ENCODE results near the gene LRRC59. TPM values are rescaled to one million over a fixed set of nuclear protein-coding genes. Genes with fewer than 3 reads are reported as not detected.

The LRRC59 gene
- total and polyA plus RNA-seq, 2 of the 13 experiments (the other 11 are each of a cell fraction or from before 2014, with no cell fraction given), result 87.3 to 222 TPM

DNA sequence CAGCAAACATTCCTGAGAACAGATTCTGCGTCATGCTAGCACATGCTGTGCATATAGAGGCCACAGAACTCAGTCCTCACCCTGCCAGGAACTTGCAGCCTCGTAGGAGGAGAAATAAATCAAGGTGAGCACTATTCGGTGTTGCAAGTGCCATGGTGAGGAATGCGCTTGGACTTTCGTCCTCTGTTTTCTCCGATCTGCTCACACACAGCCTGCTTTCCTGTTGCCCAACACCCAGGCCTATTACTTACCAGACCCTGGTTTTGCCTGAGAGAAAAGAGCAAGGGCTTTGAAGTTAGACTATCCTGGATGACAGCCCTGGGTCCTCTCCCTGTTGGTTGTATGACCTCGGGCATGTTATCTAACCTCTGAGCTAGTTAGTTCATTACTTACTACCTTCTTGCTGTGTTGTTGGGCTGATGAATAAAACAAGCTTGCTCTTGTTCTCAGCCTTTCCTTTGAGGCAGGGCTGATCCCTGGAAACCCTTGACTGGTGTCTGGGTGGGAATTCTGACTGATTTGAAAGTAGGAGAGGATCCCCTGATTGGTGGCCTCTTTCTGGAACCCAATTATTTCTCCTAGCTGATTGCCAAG is 31.6 kb upstream of the LRRC59 start (continued):
- TF ChIP-seq ZNF577 (CRISPR knock-in tag; IDR thresholded peaks at IDR 0.05; ENCODE audit: borderline replicate concordance, low read depth) (no peak), HOXA7 (CRISPR knock-in tag; IDR thresholded peaks at IDR 0.05) (no peak), TFDP1 (CRISPR knock-in tag; IDR thresholded peaks at IDR 0.05; ENCODE audit: borderline replicate concordance) (no peak; the same call in 1 of the 2 replicates), HNRNPUL1 (IDR thresholded peaks at IDR 0.05; ENCODE audit: low read depth, low read length) (no peak), KMT2B (CRISPR knock-in tag; IDR thresholded peaks at IDR 0.05) (peak; percentile 74), ZNF20 (CRISPR knock-in tag; IDR thresholded peaks at IDR 0.05) (no peak), ZNF547 (CRISPR knock-in tag; IDR thresholded peaks at IDR 0.05) (no peak), E2F1 (CRISPR knock-in tag; IDR thresholded peaks at IDR 0.05) (no peak), SMAD1 (CRISPR knock-in tag; IDR thresholded peaks at IDR 0.05; ENCODE audit: borderline replicate concordance, low read depth) (peak; percentile 81; the same call in 1 of the 2 replicates), DR1 (CRISPR knock-in tag; IDR thresholded peaks at IDR 0.05) (no peak; the same call in 1 of the 2 replicates), TARDBP (CRISPR knock-in tag; IDR thresholded peaks at IDR 0.05) (peak; percentile 99)
- TF ChIP-seq, protein P1, sequence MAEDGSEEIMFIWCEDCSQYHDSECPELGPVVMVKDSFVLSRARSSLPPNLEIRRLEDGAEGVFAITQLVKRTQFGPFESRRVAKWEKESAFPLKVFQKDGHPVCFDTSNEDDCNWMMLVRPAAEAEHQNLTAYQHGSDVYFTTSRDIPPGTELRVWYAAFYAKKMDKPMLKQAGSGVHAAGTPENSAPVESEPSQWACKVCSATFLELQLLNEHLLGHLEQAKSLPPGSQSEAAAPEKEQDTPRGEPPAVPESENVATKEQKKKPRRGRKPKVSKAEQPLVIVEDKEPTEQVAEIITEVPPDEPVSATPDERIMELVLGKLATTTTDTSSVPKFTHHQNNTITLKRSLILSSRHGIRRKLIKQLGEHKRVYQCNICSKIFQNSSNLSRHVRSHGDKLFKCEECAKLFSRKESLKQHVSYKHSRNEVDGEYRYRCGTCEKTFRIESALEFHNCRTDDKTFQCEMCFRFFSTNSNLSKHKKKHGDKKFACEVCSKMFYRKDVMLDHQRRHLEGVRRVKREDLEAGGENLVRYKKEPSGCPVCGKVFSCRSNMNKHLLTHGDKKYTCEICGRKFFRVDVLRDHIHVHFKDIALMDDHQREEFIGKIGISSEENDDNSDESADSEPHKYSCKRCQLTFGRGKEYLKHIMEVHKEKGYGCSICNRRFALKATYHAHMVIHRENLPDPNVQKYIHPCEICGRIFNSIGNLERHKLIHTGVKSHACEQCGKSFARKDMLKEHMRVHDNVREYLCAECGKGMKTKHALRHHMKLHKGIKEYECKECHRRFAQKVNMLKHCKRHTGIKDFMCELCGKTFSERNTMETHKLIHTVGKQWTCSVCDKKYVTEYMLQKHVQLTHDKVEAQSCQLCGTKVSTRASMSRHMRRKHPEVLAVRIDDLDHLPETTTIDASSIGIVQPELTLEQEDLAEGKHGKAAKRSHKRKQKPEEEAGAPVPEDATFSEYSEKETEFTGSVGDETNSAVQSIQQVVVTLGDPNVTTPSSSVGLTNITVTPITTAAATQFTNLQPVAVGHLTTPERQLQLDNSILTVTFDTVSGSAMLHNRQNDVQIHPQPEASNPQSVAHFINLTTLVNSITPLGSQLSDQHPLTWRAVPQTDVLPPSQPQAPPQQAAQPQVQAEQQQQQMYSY (CRISPR knock-in tag; IDR thresholded peaks at IDR 0.05), result no peak
- TF ChIP-seq, protein P2, sequence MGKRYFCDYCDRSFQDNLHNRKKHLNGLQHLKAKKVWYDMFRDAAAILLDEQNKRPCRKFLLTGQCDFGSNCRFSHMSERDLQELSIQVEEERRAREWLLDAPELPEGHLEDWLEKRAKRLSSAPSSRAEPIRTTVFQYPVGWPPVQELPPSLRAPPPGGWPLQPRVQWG (CRISPR knock-in tag; IDR thresholded peaks at IDR 0.05; ENCODE audit: borderline replicate concordance, low read depth), result no peak
- TF ChIP-seq, protein P3, sequence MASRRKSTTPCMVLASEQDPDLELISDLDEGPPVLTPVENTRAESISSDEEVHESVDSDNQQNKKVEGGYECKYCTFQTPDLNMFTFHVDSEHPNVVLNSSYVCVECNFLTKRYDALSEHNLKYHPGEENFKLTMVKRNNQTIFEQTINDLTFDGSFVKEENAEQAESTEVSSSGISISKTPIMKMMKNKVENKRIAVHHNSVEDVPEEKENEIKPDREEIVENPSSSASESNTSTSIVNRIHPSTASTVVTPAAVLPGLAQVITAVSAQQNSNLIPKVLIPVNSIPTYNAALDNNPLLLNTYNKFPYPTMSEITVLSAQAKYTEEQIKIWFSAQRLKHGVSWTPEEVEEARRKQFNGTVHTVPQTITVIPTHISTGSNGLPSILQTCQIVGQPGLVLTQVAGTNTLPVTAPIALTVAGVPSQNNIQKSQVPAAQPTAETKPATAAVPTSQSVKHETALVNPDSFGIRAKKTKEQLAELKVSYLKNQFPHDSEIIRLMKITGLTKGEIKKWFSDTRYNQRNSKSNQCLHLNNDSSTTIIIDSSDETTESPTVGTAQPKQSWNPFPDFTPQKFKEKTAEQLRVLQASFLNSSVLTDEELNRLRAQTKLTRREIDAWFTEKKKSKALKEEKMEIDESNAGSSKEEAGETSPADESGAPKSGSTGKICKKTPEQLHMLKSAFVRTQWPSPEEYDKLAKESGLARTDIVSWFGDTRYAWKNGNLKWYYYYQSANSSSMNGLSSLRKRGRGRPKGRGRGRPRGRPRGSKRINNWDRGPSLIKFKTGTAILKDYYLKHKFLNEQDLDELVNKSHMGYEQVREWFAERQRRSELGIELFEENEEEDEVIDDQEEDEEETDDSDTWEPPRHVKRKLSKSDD (CRISPR knock-in tag; IDR thresholded peaks at IDR 0.05; ENCODE audit: low read depth), result peak; percentile 75
- TF ChIP-seq, protein P4, sequence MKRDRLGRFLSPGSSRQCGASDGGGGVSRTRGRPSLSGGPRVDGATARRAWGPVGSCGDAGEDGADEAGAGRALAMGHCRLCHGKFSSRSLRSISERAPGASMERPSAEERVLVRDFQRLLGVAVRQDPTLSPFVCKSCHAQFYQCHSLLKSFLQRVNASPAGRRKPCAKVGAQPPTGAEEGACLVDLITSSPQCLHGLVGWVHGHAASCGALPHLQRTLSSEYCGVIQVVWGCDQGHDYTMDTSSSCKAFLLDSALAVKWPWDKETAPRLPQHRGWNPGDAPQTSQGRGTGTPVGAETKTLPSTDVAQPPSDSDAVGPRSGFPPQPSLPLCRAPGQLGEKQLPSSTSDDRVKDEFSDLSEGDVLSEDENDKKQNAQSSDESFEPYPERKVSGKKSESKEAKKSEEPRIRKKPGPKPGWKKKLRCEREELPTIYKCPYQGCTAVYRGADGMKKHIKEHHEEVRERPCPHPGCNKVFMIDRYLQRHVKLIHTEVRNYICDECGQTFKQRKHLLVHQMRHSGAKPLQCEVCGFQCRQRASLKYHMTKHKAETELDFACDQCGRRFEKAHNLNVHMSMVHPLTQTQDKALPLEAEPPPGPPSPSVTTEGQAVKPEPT (CRISPR knock-in tag; IDR thresholded peaks at IDR 0.05; ENCODE audit: low read depth), result no peak; the same call in 1 of the 2 replicates

Data from HepG2 (cell line).